Measurements from ENCODE around the gene ROR2.
A peak's percentile ranks its signal among the peaks of the same experiment; 100 is the strongest.
"Not testable (repeated sequence)": the region's sequence is repeated elsewhere in the genome, so short reads cannot be mapped to it uniquely, and the experiment has no call there.

The ROR2 gene

DNA sequence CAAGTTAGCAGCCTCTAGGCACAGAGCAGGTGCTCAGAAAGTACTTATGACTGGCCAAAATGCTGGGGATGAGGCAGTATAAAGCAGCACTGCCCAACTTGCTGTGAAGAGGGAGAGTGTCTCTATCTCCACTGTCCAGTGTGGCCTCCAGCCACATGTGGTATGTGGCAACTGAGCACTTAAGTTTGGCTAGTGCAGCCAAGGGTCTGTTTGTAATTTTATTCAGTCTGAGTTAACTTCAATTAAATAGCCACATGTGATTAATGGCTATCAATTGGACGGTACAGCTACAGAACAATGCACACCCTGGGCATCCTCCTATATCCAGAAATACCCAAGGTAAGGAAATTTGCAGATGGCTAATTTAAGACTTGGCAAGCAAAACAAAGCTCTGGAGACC lies 26.9 kb downstream of the ROR2 start:
- DNase-seq (ENCODE audit: low spot score): no peak

DNA sequence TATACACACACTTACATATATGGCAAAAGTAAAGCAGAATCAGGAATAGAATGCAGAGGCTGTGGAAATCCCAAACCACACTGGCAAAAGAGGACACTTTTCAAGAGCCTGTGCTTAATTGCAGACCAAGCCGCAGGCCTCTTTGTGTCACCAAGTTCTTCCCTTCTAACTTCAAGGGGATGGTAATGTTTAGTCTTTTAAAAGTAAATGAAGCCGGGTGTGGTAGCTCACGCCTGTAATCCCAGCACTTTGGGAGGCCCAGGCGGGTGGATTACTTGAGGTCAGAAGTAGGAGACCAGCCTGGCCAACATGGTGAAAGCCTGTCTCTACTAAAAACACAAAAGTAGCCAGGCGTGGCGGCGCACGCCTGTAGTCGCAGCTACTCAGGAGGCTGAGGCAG lies 28.7 kb downstream of the ROR2 start:
- DNase-seq (ENCODE audit: low spot score): no peak

DNA sequence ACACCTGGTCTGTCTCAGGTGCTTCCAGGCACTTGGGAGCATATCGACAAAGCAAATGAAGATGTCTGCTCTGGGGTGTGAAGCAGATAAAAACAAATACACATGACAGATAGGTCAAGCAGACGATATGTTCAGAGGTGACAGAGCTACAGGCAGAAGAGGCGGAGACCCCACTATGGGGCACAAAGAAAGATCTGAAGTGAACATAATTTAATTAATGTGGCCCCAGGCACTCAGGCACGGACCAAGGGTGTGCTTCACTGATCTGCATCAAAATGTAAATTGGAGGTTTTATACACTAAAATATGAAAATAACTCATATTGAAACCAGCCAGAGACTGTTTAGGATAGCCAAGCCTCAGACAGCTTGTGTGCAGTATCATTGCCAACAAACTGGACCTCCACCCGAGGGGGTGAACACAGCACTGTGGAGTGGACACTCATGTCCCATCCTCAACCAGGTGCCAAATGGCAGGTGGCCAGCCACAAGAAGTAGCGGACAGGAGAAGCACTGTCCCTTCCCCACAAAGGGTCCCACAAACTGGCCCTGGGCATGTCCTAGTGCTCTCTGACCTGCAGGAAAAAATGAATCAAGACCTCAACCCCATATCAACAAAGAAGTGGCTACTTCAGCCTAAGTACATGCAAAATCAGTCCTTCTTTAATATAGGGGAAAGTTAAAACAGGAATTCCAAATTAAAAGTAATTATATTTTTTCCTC lies 29.2 kb downstream of the ROR2 start:
- no peak for DNase-seq (ENCODE audit: low spot score)

DNA sequence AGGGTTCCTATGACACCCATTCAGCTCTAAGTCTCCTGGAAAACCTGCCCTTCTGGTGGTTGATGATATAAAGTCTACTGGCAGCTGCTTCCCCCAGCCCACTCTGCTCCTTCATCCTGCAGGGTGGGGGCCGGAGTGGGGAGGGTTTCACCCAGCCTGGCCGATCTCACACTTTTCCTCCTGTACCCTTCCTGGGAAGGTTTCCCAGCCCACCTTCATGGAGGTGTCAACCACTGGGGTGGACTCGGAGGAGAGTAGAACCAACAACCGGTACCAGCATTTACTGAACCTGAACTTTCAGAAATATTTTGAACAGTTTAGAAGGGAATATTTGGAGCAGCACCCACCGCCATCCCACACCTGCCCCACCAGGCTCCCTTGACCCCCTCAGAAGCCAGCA lies 30.4 kb downstream of the ROR2 start:
- no peak for DNase-seq (ENCODE audit: low spot score)

DNA sequence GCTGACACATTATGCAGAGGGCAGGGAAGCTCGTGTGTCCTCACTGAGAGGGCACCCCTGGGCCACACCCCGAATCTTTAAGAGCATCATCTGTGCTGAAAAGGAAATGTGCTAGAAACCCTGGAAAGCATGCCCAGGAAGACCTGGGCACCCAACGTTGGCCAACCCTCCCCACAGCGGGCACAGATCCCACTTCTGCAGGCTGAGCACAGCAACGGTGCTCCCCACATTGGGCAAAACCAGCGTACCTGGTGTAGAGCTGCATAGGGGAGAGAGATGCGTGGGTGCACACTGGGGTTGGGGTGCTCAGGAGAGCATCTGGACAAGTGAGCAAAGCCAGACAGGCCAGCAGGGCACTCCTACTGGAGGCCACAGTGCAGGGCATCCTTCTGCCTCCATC lies 32.6 kb downstream of the ROR2 start:
- DNase-seq (ENCODE audit: low spot score): no peak

DNA sequence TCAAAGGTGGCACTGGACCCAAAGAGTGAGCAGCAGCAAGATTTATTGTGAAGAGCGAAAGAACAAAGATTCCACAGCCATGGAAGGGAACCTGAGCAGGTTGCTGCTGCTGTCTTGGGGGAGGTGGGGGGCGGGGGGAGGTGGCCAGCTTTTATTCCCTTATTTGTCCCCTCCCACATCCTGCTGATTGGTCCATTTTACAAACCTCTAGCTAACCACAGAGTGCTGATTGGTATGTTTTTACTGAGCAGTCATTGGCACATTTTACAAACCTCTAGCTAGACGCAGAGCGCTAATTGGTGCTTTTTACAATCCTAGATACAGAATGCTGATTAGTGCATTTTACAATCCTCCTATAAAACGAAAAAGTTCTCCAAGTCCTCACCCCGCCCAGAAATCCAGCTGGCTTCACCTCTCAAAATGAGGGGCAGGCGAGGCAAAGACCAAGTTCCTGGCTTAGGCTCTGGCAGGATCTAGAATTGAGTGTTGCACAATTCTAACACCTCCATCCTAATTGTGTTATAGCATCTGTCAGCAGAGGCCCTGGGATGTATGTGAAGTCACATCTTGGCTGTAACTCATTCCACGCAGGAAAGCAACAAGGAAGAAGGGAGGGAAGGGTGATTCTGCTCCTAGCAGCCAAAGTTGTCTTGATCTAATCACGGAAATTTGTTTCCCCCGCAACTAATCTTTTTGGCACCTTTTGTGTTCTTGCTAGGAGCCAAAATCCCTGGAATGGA lies 34.3 kb downstream of the ROR2 start:
- DNase-seq (ENCODE audit: low spot score): no peak

DNA sequence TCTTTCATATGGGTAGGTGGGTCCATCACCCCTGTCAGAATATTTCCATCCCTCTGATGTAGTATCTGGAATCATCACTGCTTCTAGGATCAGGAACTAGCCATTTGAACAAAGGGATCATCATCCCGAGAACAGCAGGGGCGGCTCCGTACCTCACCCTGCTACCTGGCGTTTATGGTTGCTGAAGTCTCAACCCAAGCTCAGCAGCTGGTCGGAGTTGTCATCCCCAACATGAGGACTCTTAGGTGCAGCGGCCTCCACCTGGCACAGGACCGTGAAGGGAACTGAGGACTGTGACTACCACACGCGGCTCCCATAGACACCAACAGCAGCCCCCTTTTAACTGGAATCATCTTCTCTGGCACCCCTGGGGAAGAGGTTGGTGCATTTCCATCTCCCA lies 35.1 kb downstream of the ROR2 start:
- DNase-seq (ENCODE audit: low spot score): no peak

DNA sequence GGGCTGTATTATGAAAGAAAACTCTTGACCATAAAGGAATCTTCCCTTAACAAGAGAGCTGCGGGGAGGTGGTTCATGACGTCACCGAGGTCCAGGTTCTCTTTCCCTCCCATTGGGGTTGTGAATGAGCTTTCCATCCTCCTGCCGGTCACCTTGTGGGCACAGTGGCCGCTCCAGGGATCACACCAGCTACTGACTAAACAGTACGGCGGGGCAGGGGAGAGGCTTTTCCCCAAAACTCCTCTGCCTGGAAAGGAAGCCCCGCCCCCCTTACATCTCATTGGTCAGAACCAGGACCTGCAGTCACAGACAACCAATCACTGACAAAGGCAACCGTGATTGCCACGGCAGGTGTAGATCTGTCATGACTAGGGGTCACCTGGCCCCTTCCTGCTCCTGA lies 35.6 kb downstream of the ROR2 start:
- DNase-seq (ENCODE audit: low spot score): no peak

DNA sequence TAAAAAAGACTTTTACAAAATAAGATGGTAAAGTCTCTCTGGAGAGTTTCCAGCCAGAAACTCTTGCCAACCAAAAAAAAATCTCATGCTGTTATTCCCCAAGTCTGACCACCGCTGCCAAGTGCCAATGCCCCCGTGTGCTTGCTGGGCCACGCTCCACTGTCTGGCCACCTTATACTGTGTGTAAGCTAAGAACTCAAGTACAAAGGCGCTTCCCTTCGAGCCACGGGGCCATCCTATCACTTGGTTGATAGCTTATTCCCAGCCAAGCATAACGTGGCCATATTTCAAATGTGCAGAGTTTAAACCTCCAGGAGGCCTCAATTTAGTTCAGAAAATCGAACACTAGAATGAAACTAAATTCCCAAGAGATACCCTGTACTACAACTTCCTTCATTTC lies 36.0 kb downstream of the ROR2 start:
- DNase-seq (ENCODE audit: low spot score): no peak

DNA sequence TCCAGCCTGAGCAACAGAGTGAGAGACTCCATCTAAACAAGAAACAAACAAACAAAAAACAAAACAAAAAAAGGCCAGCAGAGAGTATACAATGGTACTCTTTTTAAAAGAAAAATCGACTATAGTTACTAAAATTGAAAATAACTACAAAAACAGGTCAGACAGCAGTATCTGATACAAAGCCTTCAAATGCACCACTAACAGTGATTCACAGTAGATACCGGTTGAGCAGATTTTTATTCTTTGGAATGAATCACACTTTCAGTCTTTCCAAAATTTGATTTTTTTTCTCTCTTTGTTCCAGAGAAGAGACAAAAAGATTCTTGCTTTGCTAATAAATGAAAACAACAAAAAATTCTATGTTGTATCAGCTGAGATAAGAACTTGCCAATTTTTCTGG lies 36.9 kb downstream of the ROR2 start:
- DNase-seq (ENCODE audit: low spot score): no peak

DNA sequence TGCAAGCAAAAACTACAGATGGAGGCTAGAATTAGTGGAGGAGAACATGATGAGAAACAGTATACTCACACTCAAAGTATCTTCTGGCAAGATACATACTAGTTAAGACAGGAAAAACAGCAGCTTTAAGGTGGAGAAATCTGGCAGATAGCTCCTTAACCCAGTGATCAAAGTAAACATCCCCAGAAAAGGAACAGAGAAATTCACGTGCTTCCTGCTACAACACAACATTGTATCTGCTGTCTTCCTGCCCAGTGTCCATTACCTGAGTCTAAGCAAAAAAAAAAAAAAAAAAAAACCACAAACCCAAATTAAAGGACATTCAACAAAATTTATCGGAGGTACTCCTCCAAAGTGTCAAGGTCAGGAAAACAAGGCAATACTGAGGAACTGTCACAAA lies 38.4 kb downstream of the ROR2 start:
- DNase-seq (ENCODE audit: low spot score): no peak

DNA sequence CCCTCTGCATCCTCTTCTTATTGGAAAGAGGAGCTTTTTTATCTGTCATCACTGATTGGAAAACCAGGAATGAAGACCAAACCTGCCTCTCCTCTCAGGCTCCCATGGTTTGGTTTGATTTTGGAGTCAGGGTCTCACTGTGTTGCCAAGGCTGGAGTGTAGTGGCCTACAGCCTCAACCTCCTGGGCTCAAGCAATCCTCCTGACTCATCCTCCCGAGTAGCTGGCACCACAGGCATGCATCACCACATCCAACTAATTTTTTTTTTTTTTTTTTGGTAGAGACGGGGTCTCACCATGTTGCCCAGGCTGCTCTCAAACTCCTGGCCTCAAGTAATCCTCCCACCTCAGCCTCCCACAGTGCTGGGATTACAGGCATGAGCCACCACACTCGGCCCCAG lies 40.8 kb downstream of the ROR2 start:
- DNase-seq (ENCODE audit: low spot score): not testable (repeated sequence)

DNA sequence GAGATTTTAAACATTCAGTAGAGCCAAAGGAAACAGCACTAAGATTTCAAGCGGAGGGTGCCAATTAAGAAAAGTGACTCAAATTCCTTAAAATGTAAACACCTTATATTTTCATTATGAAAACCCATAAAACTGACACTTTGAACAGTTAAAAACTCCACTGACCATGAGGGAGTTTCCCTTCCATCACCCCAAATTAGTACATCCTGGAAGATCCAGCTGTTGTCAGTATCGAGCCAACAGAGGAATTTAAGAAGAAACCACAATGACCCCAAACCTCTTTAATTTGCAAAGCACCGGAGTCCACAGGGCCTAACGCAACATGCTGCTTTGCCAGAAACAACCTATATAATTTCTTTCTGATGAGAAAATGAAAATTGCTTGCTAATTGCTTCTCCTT lies 41.3 kb downstream of the ROR2 start:
- no peak for DNase-seq (ENCODE audit: low spot score)

DNA sequence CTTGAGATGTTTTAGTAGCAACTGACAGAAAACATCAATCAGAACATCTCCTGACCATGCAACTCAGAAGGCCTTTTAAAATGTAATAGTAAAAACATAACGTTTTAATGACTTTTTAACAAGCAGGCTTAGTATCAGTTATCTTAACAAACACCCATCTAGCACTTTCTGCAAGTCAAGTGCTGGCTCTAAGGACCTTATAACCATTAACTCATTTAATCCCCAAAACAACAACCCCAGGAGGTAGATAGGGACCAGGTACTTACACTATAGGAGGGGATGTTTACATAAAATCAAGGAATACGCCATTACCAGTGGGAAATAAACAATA lies 41.8 kb downstream of the ROR2 start:
- DNase-seq (ENCODE audit: low spot score): no peak

DNA sequence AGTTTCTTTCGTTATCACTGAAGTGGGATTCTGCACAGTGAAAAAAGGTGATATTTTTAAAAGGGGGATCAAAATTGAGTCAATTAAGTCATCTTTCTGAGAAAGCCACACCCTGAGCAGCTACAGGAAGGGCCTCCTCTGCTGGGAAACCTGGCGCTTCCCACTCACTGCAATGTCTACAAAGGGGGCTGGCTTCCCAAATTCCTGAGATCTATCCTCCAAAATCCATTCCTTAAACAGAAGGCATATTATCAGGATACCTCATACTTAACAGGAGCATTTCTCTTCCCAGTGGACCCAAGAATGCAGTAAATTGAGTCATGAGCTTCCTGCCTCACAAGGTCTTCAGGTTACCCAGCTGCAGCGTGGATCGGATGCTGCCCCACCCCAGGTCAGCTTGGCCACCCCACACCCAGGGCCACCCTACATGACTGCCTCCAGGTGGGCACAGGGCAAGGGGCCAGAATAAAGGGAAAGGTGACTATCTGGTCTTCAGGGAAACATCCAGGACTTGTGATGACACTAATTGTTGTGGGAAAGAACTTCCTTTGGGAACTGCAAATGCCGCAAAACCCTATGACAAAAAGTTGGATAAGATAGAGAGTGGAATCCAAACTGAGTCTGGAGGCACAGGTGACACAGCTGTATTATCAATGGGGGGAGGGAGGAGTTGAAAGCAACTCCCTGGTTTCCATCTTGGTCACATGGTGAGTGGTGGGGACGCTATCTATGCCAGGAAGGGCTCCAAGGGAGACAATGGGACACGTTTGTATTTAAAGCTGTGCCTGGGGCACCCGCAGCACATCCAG lies 42.3 kb downstream of the ROR2 start:
- DNase-seq (ENCODE audit: low spot score): no peak

DNA sequence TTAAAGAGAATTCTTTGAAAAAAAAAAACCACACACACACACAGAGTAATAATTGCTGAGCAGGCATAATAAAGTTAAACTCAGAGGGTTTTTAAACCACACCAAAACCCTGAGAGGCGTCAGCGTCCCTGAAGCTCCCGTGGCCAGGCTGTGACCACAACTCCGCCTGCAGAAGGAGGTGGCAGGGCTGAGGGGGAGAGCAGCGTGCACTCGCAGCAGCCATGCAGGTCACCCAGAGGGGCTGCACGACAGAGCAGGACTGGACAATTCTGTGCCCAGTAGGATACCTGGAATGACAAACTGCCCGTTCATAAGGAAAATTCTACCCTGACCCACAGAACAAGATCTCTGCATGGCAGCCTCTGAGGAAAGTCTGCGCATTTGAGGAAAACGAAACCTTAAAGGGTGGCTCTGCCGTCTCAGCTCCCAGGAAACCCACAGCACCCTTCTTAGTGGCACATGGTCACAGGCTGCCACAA lies 44.0 kb downstream of the ROR2 start:
- DNase-seq (ENCODE audit: low spot score): no peak

DNA sequence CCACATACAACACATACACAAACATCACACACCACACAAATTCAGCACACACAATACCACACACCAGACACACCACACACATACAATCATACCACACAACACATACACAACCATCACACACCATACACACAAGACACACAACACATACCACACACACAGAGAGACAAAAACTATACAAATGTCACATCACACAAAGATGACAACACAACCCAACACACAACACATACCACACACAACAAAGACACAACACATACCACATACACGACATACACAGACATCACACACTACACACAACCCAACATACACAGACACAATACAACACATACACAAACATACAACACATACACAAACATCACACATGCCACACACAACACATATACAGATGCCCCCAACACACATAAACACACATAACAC lies 44.8 kb downstream of the ROR2 start:
- no peak for DNase-seq (ENCODE audit: low spot score)

DNA sequence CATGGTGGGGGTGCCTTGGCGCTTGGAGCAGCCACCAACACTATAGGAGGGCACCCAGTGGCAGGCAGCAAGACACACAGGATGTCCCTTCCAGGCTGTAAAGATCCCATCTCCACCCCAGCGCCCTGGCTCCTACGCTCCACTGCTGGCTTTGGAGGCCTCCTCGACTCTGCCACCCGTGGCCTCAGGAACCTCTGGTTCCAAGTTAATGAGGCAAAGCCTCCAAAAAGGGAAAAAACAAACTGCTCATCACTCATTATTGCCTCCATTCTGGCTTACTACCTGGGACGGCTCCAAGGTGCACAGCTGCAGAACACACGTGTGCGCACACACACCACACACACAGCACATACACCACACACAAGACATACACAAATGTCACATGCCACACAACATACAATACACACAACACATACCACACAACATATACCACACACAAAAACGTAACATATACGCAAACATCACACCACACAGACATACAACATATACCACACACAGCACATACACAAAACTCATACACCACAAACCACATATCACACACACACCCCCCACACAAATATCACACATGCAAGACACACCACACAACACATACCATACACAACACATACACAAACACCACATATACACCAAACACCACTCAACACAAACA lies 45.3 kb downstream of the ROR2 start:
- DNase-seq (ENCODE audit: low spot score): no peak

DNA sequence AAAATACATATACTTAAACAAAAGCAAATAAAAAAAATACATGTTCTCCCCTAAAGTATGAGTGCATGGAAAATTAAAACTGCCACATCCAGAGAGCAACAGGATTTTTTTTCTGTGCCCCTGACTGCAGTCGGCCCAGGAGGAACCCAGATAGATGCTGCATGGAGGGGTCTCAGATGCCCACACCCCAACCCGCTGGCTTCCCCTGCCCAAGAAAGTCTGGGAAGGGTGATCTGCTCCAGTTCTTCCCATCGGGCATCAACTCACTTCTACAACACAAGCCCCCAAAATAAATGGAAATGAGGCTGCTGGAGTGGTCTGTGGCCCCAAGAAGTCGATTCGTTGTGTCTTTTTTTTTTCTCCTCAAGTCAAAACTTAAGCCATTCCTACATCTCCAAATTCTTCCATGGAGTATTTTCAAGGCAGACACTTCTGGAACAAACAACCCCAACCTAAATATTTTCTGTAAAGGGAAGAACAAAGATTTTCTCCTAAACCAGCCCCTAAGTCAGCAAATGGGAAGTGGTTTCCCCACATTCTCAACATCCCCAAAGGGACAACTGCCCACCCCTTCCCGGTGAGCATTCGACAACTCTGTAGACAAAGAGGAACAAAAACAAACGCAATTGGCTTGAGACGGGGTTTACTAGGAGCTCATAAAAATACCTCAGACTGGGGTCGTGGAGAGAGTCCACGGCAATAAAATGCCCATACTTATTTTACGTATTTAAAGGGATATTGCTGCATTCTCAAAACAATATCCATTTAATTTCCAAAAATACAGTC lies 46.7 kb downstream of the ROR2 start:
- DNase-seq (ENCODE audit: low spot score): peak; percentile 28

DNA sequence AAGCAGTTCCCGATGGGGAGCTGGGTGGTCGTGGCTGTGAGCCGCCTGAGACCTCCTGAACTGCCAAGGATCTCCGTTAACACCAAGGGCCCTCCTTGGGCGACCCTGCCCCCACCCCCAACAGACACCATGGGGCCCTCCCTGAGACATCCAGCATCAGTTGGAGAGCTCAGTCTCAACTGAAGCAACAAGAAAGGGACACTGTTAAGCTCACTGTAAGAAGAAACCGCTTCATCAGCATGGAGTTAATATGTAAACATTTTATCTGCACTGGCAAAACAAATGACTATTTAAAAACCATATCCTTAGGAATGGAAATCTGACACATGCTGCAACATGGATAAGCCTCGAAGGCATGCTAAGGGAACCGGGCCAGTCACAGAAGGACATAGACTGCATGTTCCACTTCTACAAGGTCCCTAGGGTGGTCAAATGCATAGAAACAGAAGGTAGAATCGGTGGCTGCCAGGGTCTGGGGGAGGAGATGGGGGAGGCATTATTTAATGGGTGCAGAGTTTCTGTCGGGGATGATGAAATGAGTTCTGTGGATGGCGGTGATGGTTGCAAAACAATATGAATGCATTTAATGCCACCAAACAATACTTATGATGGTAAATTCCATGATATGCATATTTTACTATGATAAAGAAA lies 47.4 kb downstream of the ROR2 start:
- DNase-seq (ENCODE audit: low spot score): no peak

DNA sequence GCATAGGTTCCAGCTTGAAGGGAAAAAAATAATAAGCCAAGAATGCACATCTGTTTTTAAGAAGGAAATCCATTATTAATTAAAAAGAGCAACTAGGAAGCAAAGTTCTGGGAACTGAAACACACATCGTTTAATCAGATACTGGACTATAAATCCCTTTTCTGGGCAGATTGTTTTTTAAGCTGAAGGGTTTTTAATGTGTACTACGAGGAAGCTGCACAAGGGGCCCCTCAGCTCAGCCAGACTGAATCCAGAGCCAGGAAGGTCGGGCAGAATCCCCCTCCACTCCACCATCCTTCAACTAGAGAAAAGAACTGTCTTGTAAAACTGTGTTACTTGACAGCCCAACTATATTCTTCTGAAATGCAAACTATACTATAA lies 49.2 kb downstream of the ROR2 start:
- no peak for DNase-seq (ENCODE audit: low spot score)

Measured in putamen (tissue), 1 donor.